Measurements from ENCODE around the gene UQCC2.

Gene UQCC2

DNA sequence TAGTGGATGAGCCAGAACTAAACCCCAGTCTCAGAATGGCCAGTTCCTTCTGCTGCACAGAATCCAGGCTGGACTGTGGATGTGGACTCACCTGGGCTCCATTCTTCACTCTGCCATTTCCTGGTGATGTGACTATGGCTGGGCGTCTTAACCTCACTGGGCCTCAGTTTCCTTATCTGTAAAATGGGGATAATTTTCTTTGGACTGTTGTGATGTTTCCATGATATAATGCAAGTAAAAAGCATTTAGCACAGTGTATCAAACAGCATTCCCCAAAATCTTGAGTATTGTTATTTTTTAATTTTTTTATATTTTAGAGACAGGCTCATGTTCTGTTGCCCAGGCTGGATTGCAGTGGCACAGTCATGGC is 41.1 kb upstream of the UQCC2 start:
- no peak for TF ChIP-seq Cebpa-rat (IDR thresholded peaks at IDR 0.05)
- no peak overlapping the region for H3K9ac ChIP-seq
- H3K27me3 ChIP-seq = no peaks in the 10 kb centered on the region
- peaks cover 10% of the 10 kb centered on the region; the same call in 1 of the 2 replicates for H4K20me1 ChIP-seq
- no peaks in the 10 kb centered on the region for H3K9me3 ChIP-seq
- no peak overlapping the region for H3K4me3 ChIP-seq
- H3K27ac ChIP-seq = peak overlapping the region; percentile 35; the same call in 1 of the 2 replicates
- peak overlapping the region; percentile 73 for H3K4me2 ChIP-seq
- peaks cover 52% of the 10 kb centered on the region for H3K4me1 ChIP-seq
- no peaks in the 10 kb centered on the region for H3K36me3 ChIP-seq

- no peak overlapping the region for H3K9ac ChIP-seq
- H3K27ac ChIP-seq = peak overlapping the region; percentile 35; the same call in 1 of the 2 replicates
- H3K4me1 ChIP-seq = peaks cover 52% of the 10 kb centered on the region
- TF ChIP-seq Cebpa-rat (IDR thresholded peaks at IDR 0.05) = no peak
- no peaks in the 10 kb centered on the region for H3K27me3 ChIP-seq
- H3K9me3 ChIP-seq = no peaks in the 10 kb centered on the region
- H3K4me3 ChIP-seq = no peak overlapping the region
- peaks cover 11% of the 10 kb centered on the region; the same call in 1 of the 2 replicates for H4K20me1 ChIP-seq
- H3K4me2 ChIP-seq = peak overlapping the region; percentile 73
- H3K36me3 ChIP-seq = no peaks in the 10 kb centered on the region
Measured at GRCh38 chr6:33751771-33752645, 40.5 kb upstream of the UQCC2 start.

- Histone ChIP-seq H4K20me1 (peaks cover 11% of the 10 kb centered on the region; the same call in 1 of the 2 replicates), H3K27me3 (no peaks in the 10 kb centered on the region), H3K9ac (no peak overlapping the region), H3K27ac (no peak overlapping the region), H3K4me2 (peak overlapping the region; percentile 73), H3K36me3 (no peaks in the 10 kb centered on the region), H3K4me1 (peaks cover 54% of the 10 kb centered on the region), H3K9me3 (no peaks in the 10 kb centered on the region), H3K4me3 (no peak overlapping the region)
- no peak for TF ChIP-seq Cebpa-rat (IDR thresholded peaks at IDR 0.05)
Measured at GRCh38 chr6:33750244-33750991, 38.9 kb upstream of the UQCC2 start.

DNA sequence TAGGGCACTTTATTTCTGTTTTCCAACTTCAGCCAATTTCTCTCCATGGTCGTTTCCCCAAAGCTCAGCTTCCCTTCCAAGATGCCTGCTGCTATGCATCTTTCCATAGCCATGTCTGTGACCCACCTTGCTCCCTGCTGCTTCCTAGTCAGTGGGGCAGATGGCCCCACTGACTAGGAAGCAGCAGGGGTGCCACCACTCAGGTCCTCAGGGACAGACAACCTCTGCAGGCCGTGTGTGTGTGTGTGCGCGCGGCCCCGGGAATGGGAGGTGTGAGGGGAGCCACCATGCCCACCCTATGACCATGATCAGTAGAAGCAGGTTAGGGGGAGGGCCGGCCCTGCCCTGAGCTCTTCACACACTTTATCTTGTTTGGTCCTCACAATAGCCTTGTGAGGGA is 37.9 kb upstream of the UQCC2 start:
- H3K4me1 ChIP-seq = peaks cover 50% of the 10 kb centered on the region
- H3K9ac ChIP-seq = no peak overlapping the region
- no peak overlapping the region for H3K4me3 ChIP-seq
- H3K36me3 ChIP-seq = no peaks in the 10 kb centered on the region
- H3K4me2 ChIP-seq = no peak overlapping the region
- TF ChIP-seq Cebpa-rat (IDR thresholded peaks at IDR 0.05) = no peak
- 0 out of 2 replicates have a peak, but pooled peaks cover 5% of the 10 kb centered on the region for H4K20me1 ChIP-seq
- no peak overlapping the region for H3K27ac ChIP-seq
- no peaks in the 10 kb centered on the region for H3K9me3 ChIP-seq
- no peaks in the 10 kb centered on the region for H3K27me3 ChIP-seq

- Histone ChIP-seq H3K9me3 (no peaks in the 10 kb centered on the region), H4K20me1 (0 out of 2 replicates have a peak, but pooled peaks cover 5% of the 10 kb centered on the region), H3K4me1 (peaks cover 46% of the 10 kb centered on the region), H3K27me3 (no peaks in the 10 kb centered on the region), H3K4me2 (no peak overlapping the region), H3K9ac (no peak overlapping the region), H3K36me3 (no peaks in the 10 kb centered on the region), H3K4me3 (no peak overlapping the region), H3K27ac (no peak overlapping the region)
- TF ChIP-seq Cebpa-rat (IDR thresholded peaks at IDR 0.05) = no peak
Measured at GRCh38 chr6:33748841-33749240, 37.3 kb upstream of the UQCC2 start.

- Histone ChIP-seq H3K36me3 (no peaks in the 10 kb centered on the region), H3K4me2 (no peak overlapping the region), H3K4me1 (peaks cover 46% of the 10 kb centered on the region), H4K20me1 (0 out of 2 replicates have a peak, but pooled peaks cover 5% of the 10 kb centered on the region), H3K9ac (no peak overlapping the region), H3K27me3 (no peaks in the 10 kb centered on the region), H3K27ac (no peak overlapping the region), H3K9me3 (no peaks in the 10 kb centered on the region), H3K4me3 (no peak overlapping the region)
- no peak for TF ChIP-seq Cebpa-rat (IDR thresholded peaks at IDR 0.05)
Measured at GRCh38 chr6:33747823-33748222, 36.3 kb upstream of the UQCC2 start.

DNA sequence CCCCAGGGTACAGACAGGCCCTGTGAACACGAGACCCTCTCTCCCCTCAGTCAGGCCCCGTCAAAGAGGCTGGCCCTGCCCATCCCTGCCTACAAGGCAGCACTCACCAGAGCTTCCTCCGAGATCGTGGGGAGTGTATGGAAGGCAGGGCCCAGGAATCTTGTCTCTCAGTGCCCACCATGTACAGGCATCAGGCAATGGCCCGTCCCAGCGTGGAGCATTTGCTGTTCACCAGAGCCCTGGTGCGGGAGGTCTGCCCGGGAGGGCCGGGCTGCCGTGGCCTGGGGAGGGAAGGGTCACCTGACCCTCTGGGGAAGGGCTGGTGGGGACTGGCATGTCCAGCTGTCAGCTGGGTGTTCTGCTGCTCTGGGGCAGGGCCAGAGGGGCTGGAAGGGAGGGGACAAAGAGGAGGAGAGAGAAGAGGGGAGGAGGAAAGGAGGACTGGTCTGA is 35.2 kb upstream of the UQCC2 start, which contains the start of gene IP6K3:
Gene IP6K3 (minus strand): TSS at position 255 of the 450 bp plus-strand sequence. CDS start 11,429 bp downstream, outside the sequence.
- Histone ChIP-seq H3K4me3 (no peak within 1 kb of the TSS), H3K9me3 (no peaks in the 10 kb centered on the region), H3K27me3 (no peaks in the 10 kb centered on the region), H3K4me2 (peak within 1 kb of the TSS; percentile 12; the same call in 1 of the 2 replicates), H4K20me1 (0 out of 2 replicates have a peak, but pooled peaks cover 5% of the 10 kb centered on the region), H3K9ac (0 out of 2 replicates have a peak within 1 kb of the TSS, but pooled peaks have one; percentile 15), H3K36me3 (no peaks in the 10 kb centered on the region), H3K4me1 (peaks cover 34% of the 10 kb centered on the region), H3K27ac (no peak within 1 kb of the TSS)
- TF ChIP-seq Cebpa-rat (IDR thresholded peaks at IDR 0.05) = no peak

DNA sequence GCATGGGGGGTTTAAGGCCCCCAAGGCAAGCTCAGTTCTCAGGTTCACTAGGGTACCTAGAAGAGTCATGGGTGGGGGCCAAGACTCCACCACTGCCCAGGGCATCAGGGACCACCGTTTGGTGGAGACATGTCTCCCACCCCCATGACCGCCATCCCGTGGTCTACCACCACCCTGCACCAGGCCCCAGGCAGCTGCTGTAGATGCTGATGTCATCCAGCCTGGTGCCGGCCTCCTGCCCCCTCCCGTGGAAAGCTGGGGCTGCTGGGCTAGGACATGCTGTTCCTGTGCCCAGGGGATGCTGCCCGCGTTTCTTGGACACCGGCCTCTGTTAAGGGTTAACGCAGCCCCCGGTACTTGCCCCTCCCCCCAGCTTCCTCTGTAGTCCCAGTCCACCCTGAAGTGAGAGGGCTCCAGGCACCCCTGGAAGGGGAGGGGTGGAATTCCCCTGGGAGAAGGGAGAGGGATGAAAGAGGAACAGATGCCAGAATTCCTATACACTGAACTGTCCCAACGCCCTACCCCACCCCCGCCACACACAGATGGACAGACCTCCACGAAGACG is 34.6 kb upstream of the UQCC2 start:
- TF ChIP-seq Cebpa-rat (IDR thresholded peaks at IDR 0.05) = no peak
- Histone ChIP-seq H3K36me3 (no peaks in the 10 kb centered on the region), H3K27me3 (no peaks in the 10 kb centered on the region), H3K27ac (no peak overlapping the region), H4K20me1 (0 out of 2 replicates have a peak, but pooled peaks cover 5% of the 10 kb centered on the region), H3K9ac (no peak overlapping the region), H3K4me2 (peak overlapping the region; percentile 12; the same call in 1 of the 2 replicates), H3K9me3 (no peaks in the 10 kb centered on the region), H3K4me3 (no peak overlapping the region), H3K4me1 (peaks cover 29% of the 10 kb centered on the region)

DNA sequence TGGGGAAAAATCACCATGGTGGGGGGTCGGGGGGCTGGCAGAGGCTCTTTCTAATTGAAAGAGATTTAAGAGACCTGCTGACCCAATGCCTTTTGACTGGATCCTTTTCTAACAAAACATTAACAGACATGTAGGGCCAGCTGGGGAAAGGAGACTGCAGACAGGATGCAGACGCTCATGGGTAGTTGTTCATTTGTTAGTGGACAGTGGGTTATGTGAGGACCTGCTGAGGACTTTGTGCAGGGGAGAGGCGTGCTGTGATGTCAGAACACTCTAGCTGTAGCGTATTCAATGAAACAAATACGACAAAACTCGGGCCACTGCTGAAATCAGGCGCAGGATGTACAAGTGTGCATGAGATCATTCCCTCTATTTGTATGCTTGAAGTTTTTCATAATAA is 34.0 kb upstream of the UQCC2 start:
- no peaks in the 10 kb centered on the region for H3K27me3 ChIP-seq
- peaks cover 23% of the 10 kb centered on the region for H3K4me1 ChIP-seq
- H3K27ac ChIP-seq = 0 out of 2 replicates have a peak overlapping the region, but pooled peaks have one; percentile 22
- 0 out of 2 replicates have a peak, but pooled peaks cover 5% of the 10 kb centered on the region for H4K20me1 ChIP-seq
- no peaks in the 10 kb centered on the region for H3K36me3 ChIP-seq
- no peak overlapping the region for H3K4me2 ChIP-seq
- H3K9me3 ChIP-seq = no peaks in the 10 kb centered on the region
- no peak overlapping the region for H3K4me3 ChIP-seq
- no peak for TF ChIP-seq Cebpa-rat (IDR thresholded peaks at IDR 0.05)
- 0 out of 2 replicates have a peak overlapping the region, but pooled peaks have one; percentile 15 for H3K9ac ChIP-seq

Data from BLaER1 (cell line).